Measurements from ENCODE around the gene FAM89B.
A peak's percentile ranks its signal among the peaks of the same experiment; 100 is the strongest.

The FAM89B gene

GRCh38 chr11:65616575-65617001 is 44.2 kb downstream of the FAM89B start:
- no peak for TF ChIP-seq CTCF (conservative IDR thresholded peaks at IDR 0.05; ENCODE audit: low read depth, low read length)
- peak overlapping the region; percentile 55; the same call in 1 of the 2 replicates for H3K9ac ChIP-seq
- H3K27ac ChIP-seq = no peak overlapping the region
- H3K36me3 ChIP-seq (ENCODE audit: insufficient read depth) = no peaks in the 10 kb centered on the region
- H3K27me3 ChIP-seq (ENCODE audit: insufficient read depth, low read depth) = no peaks in the 10 kb centered on the region
- no peak overlapping the region for H3K4me3 ChIP-seq (IDR thresholded peaks at IDR 0.05; ENCODE audit: insufficient read depth, low read depth, low read length)
- peaks cover 31% of the 10 kb centered on the region for H3K4me1 ChIP-seq (ENCODE audit: low read depth, poor library complexity, severe bottlenecking)
- peak overlapping the region; percentile 97 for H3K4me2 ChIP-seq
- no peak overlapping the region for H2AFZ ChIP-seq (ENCODE audit: low read depth)
- no peaks in the 10 kb centered on the region for H4K20me1 ChIP-seq (ENCODE audit: insufficient read depth)
- H3K79me2 ChIP-seq (ENCODE audit: insufficient read depth, low read depth) = peaks cover 42% of the 10 kb centered on the region

- Histone ChIP-seq H3K27me3 (ENCODE audit: insufficient read depth, low read depth) (no peaks in the 10 kb centered on the region), H3K36me3 (ENCODE audit: insufficient read depth) (no peaks in the 10 kb centered on the region), H3K4me3 (IDR thresholded peaks at IDR 0.05; ENCODE audit: insufficient read depth, low read depth, low read length) (no peak overlapping the region), H3K9ac (no peak overlapping the region), H4K20me1 (ENCODE audit: insufficient read depth) (no peaks in the 10 kb centered on the region), H3K79me2 (ENCODE audit: insufficient read depth, low read depth) (peaks cover 36% of the 10 kb centered on the region), H3K27ac (no peak overlapping the region), H3K4me2 (peak overlapping the region; percentile 97; the same call in 1 of the 2 replicates), H2AFZ (ENCODE audit: low read depth) (no peak overlapping the region), H3K4me1 (ENCODE audit: low read depth, poor library complexity, severe bottlenecking) (peaks cover 28% of the 10 kb centered on the region)
- no peak for TF ChIP-seq CTCF (conservative IDR thresholded peaks at IDR 0.05; ENCODE audit: low read depth, low read length)
Observed at GRCh38 chr11:65617136-65617850, 45.0 kb downstream of the FAM89B start.

GRCh38 chr11:65617990-65618751 is 45.8 kb downstream of the FAM89B start:
- Histone ChIP-seq H3K27ac (no peak overlapping the region), H3K4me1 (ENCODE audit: low read depth, poor library complexity, severe bottlenecking) (peaks cover 19% of the 10 kb centered on the region), H3K9ac (no peak overlapping the region), H3K4me3 (IDR thresholded peaks at IDR 0.05; ENCODE audit: insufficient read depth, low read depth, low read length) (no peak overlapping the region), H3K79me2 (ENCODE audit: insufficient read depth, low read depth) (peaks cover 30% of the 10 kb centered on the region), H3K4me2 (no peak overlapping the region; the same call in 1 of the 2 replicates), H4K20me1 (ENCODE audit: insufficient read depth) (no peaks in the 10 kb centered on the region), H2AFZ (ENCODE audit: low read depth) (no peak overlapping the region), H3K27me3 (ENCODE audit: insufficient read depth, low read depth) (no peaks in the 10 kb centered on the region), H3K36me3 (ENCODE audit: insufficient read depth) (no peaks in the 10 kb centered on the region)
- TF ChIP-seq CTCF (conservative IDR thresholded peaks at IDR 0.05; ENCODE audit: low read depth, low read length) = no peak

GRCh38 chr11:65618763-65619162 is 46.4 kb downstream of the FAM89B start:
- TF ChIP-seq CTCF (conservative IDR thresholded peaks at IDR 0.05; ENCODE audit: low read depth, low read length) = no peak
- H3K36me3 ChIP-seq (ENCODE audit: insufficient read depth) = no peaks in the 10 kb centered on the region
- H4K20me1 ChIP-seq (ENCODE audit: insufficient read depth) = no peaks in the 10 kb centered on the region
- peaks cover 26% of the 10 kb centered on the region for H3K79me2 ChIP-seq (ENCODE audit: insufficient read depth, low read depth)
- no peak overlapping the region for H3K9ac ChIP-seq
- no peak overlapping the region for H3K4me2 ChIP-seq
- peaks cover 18% of the 10 kb centered on the region for H3K4me1 ChIP-seq (ENCODE audit: low read depth, poor library complexity, severe bottlenecking)
- H3K27me3 ChIP-seq (ENCODE audit: insufficient read depth, low read depth) = no peaks in the 10 kb centered on the region
- no peak overlapping the region for H3K4me3 ChIP-seq (IDR thresholded peaks at IDR 0.05; ENCODE audit: insufficient read depth, low read depth, low read length)
- H2AFZ ChIP-seq (ENCODE audit: low read depth) = no peak overlapping the region
- H3K27ac ChIP-seq = no peak overlapping the region

All from KMS-11 (cell line).